Left lung (tissue), 10 donors: Measurements from ENCODE around the gene NXPH4. TPM values are rescaled to one million over a fixed set of nuclear protein-coding genes. Genes with fewer than 3 reads are reported as not detected.

Source experiments
- ATAC-seq: fragments of 200-7000 bp; cut with Tn5 transposase; one replicate; pipeline ENCODE4 v1.9.1; 2020; ENCODE audit warnings: moderate library complexity
- DNase-seq, 4 donors: peaks; one replicate each; pipeline ENCODE4 v3.0.0-alpha.2; 2013 to 2020
- H3K27ac ChIP-seq, 2 donors: fragments of 200-600 bp; sonication (generic) in 1 of 2; one replicate each; pipeline versions ENCODE4 v1.5.0 to v1.8.0; 2020 to 2021
- H3K27me3 ChIP-seq, 2 donors: fragments of 200-600 bp; sonication (generic) in 1 of 2; one replicate each; pipeline versions ENCODE4 v1.5.0 to v1.8.0; 2020 to 2021
- H3K36me3 ChIP-seq, 2 donors: fragments of 200-600 bp; sonication (generic) in 1 of 2; one replicate each; pipeline versions ENCODE4 v1.5.0 to v1.8.0; 2020 to 2021
- H3K4me1 ChIP-seq, 2 donors: fragments of 200-600 bp; one replicate each; pipeline ENCODE4 v1.8.0; 2021
- H3K4me3 ChIP-seq, 2 donors: fragments of 200-600 bp; sonication (generic) in 1 of 2; one replicate each; pipeline versions ENCODE4 v1.5.0 to v1.8.0; 2020 to 2021; ENCODE audit warnings: mild to moderate bottlenecking in 1 of 2
- H3K9me3 ChIP-seq, 2 donors: fragments of 200-600 bp; sonication (generic) in 1 of 2; one replicate each; pipeline versions ENCODE4 v1.5.0 to v1.8.0; 2020 to 2021
- CTCF ChIP-seq, 2 donors: fragments of 200-600 bp; sonication (generic) in 1 of 2; IDR thresholded peaks; one replicate each; pipeline versions ENCODE4 v1.5.0 to v1.8.0; 2021; ENCODE audit warnings: antibody characterized with exemption in 2 of 2
- intact Hi-C, 2 donors: fragments of 100-400 bp; cut with DNase I; formaldehyde crosslinking; loops; one replicate each; pipeline versions ENCODE4 v1.11.2 to v1.14.2; 2022
- microRNA-seq, 2 donors: library from miRNA; unstranded; fragments of <30 nt; microRNA quantifications; one replicate each; pipeline ENCODE4, GENCODE V29; 2019
- polyA plus RNA-seq, 6 donors: library from polyadenylated mRNA; unstranded; fragments of 120-200 nt; gene quantifications; one replicate each; pipeline ENCODE4 v1.2.1, GENCODE V29; 2013; ENCODE audit not compliant: insufficient read length in 6 of 6
- total RNA-seq, 2 donors: library from RNA; stranded (reverse); fragmentation: NEBNext Ultra II Directional; extraction: Animal tissue kit (Norgen Biotek cat#: 25700); gene quantifications; one replicate each; pipeline ENCODE4 v1.2.1, GENCODE V29; 2021
- donor health status: DM: no; HTN: yes; CAD: no.
- donor health status: DM: no; HTN: no; CAD: no.

Gene NXPH4
- total and polyA plus RNA-seq, 8 donors = 0.67 to 1.7 (median 1.1) TPM

DNA sequence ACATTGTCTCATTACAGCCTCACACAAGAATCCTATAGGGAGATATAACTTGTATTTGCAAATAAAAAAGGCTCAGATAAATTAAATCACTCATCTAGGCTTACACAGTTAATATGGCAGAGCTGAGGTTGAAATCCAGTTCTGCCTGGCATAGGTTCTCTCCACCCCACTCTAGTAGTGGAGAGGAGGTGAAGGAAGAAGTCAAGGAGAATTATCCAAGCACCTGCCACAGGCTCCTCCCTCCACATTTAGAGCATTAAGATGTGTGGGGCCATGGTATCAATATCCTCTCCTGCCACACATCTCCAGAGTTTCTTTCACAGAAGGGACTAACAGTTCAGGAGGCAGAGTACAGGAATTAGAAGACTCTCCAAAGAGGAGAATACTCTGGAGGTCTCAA lies 56.9 kb downstream of the NXPH4 start:
- H3K4me3 ChIP-seq = no peak overlapping the region
- ATAC-seq = no peak
- intact Hi-C loops = no loop called here
- DNase-seq = no peak
- no peaks in the 10 kb centered on the region for H3K9me3 ChIP-seq
- H3K36me3 ChIP-seq = peaks cover 0 to 79% of the 10 kb centered on the region in 2 donors
- H3K4me1 ChIP-seq = peaks cover 0 to 2% of the 10 kb centered on the region in 2 donors
- no peaks in the 10 kb centered on the region for H3K27me3 ChIP-seq
- no peak overlapping the region for H3K27ac ChIP-seq
- no peak for TF ChIP-seq CTCF (IDR thresholded peaks at IDR 0.05)

Small RNAs within 50 kb of the gene (microRNA-seq; reads per million reads assigned to microRNA genes)
- 5.1 to 5.5 reads per million in 2 donors for gene MIR1228

Other genes starting within 250 kb of the NXPH4 start
- gene ZBTB39, start 210.2 kb upstream of the NXPH4 start, total RNA-seq = 1 to 10 TPM; 3.8 to 6.1 TPM
- gene ZBTB39, start 210.2 kb upstream of the NXPH4 start, polyA plus RNA-seq = 10 to 100 TPM in 5 of 6 donors, 1 to 10 TPM in 1; 9.0 to 12.4 (median 11.5) TPM
- not detected for gene TAC3, start 200.3 kb upstream of the NXPH4 start, total RNA-seq
- 1 to 10 TPM in 1 of 6 donors, under 1 TPM in 5; 0.31 to 1.1 (median 0.73) TPM for gene TAC3, start 200.3 kb upstream of the NXPH4 start, polyA plus RNA-seq
- gene MYO1A, start 166.7 kb upstream of the NXPH4 start, total RNA-seq = under 1 TPM; 0.26 to 0.29 TPM
- under 1 TPM in 4 of 6 donors, not detected in 2; 0.07 to 0.23 (median 0.13) TPM for gene MYO1A, start 166.7 kb upstream of the NXPH4 start, polyA plus RNA-seq
- gene NEMP1, start 138.0 kb upstream of the NXPH4 start, total RNA-seq = 10 to 100 TPM; 16.4 to 17.9 TPM
- 10 to 100 TPM; 21.5 to 29.2 (median 28.0) TPM for gene NEMP1, start 138.0 kb upstream of the NXPH4 start, polyA plus RNA-seq
- gene NAB2, start 127.7 kb upstream of the NXPH4 start, total RNA-seq = 10 to 100 TPM; 28.4 to 40.1 TPM
- gene NAB2, start 127.7 kb upstream of the NXPH4 start, polyA plus RNA-seq = 10 to 100 TPM; 38.4 to 52.0 (median 45.7) TPM
- 100 to 1,000 TPM; 200 to 237 TPM for gene STAT6, start 105.4 kb upstream of the NXPH4 start, total RNA-seq
- 100 to 1,000 TPM; 137 to 173 (median 162) TPM for gene STAT6, start 105.4 kb upstream of the NXPH4 start, polyA plus RNA-seq
- 100 to 1,000 TPM; 228 to 325 TPM for gene LRP1, start 88.3 kb upstream of the NXPH4 start, total RNA-seq
- 100 to 1,000 TPM; 108 to 149 (median 131) TPM for gene LRP1, start 88.3 kb upstream of the NXPH4 start, polyA plus RNA-seq
- not detected for gene LRP1-AS, start 69.2 kb upstream of the NXPH4 start, total RNA-seq
- 1 to 10 TPM in 1 of 6 donors, under 1 TPM in 4, not detected in 1; 0.24 to 1.0 (median 0.69) TPM for gene LRP1-AS, start 69.2 kb upstream of the NXPH4 start, polyA plus RNA-seq
- 100 to 1,000 TPM in 1 of 2 donors, 10 to 100 TPM in 1; 64.7 to 116 TPM for gene SHMT2, start 12.9 kb downstream of the NXPH4 start, total RNA-seq
- gene SHMT2, start 12.9 kb downstream of the NXPH4 start, polyA plus RNA-seq = 10 to 100 TPM; 65.8 to 82.4 (median 75.6) TPM
- gene STAC3, start 34.4 kb downstream of the NXPH4 start, total RNA-seq = 1 to 10 TPM; 3.4 to 5.0 TPM
- 1 to 10 TPM; 2.9 to 5.1 (median 3.4) TPM for gene STAC3, start 34.4 kb downstream of the NXPH4 start, polyA plus RNA-seq
- 10 to 100 TPM; 52.4 to 62.5 TPM for gene R3HDM2, start 214.2 kb downstream of the NXPH4 start, total RNA-seq
- gene R3HDM2, start 214.2 kb downstream of the NXPH4 start, polyA plus RNA-seq = 10 to 100 TPM; 66.5 to 92.3 (median 83.8) TPM
- gene INHBC, start 218.0 kb downstream of the NXPH4 start, total RNA-seq = not detected
- gene INHBC, start 218.0 kb downstream of the NXPH4 start, polyA plus RNA-seq = under 1 TPM in 5 of 6 donors, not detected in 1; 0.16 to 0.29 (median 0.24) TPM
- gene INHBE, start 238.5 kb downstream of the NXPH4 start, total RNA-seq = under 1 TPM in 1 of 2 donors, not detected in 1; 0.52 TPM
- 1 to 10 TPM in 2 of 6 donors, under 1 TPM in 4; 0.58 to 1.4 (median 0.78) TPM for gene INHBE, start 238.5 kb downstream of the NXPH4 start, polyA plus RNA-seq
- 1 to 10 TPM; 1.9 to 7.2 TPM for gene GLI1, start 243.0 kb downstream of the NXPH4 start, total RNA-seq
- gene GLI1, start 243.0 kb downstream of the NXPH4 start, polyA plus RNA-seq = 10 to 100 TPM; 27.7 to 38.3 (median 33.0) TPM